Measurements from ENCODE around the gene ERF. TPM values are rescaled to one million over a fixed set of nuclear protein-coding genes. Genes with fewer than 3 reads are reported as not detected.

Gene ERF
- total and polyA plus RNA-seq, 2 of the 4 experiments (the other 2 are of a cell fraction) = 5.2 to 32.4 TPM

GRCh38 chr19:42284591-42285341 lies 29.8 kb upstream of the ERF start:
- Histone ChIP-seq H3K9ac (ENCODE audit: low read depth, low read length) (peak overlapping the region; percentile 89), H3K18ac (ENCODE audit: low read depth, low read length) (no peak overlapping the region), H3K4me3 (ENCODE audit: insufficient read depth, low read depth, low read length) (peak overlapping the region; percentile 89), H3K79me1 (ENCODE audit: low read depth in 1 of 2, low read length in 2 of 2) (peaks cover 27 to 60% of the 10 kb centered on the region in 2 experiments), H2BK15ac (ENCODE audit: low read depth, low read length) (no peak overlapping the region), H3K27me3 (ENCODE audit: control insufficient read depth, insufficient read depth, low read length) (no peaks in the 10 kb centered on the region), H3K4me2 (ENCODE audit: low read depth, low read length) (peak overlapping the region; percentile 94), H3K4me1 (ENCODE audit: control insufficient read depth, insufficient read depth, low read length) (peaks cover 39% of the 10 kb centered on the region), H3K23ac (ENCODE audit: low read depth, low read length) (peak overlapping the region; percentile 68), H4K20me1 (ENCODE audit: insufficient read depth, low read length) (peaks cover 38% of the 10 kb centered on the region), H2AK9ac (replicated peaks; ENCODE audit: low read depth, low read length, poor library complexity) (peak overlapping the region; percentile 98), H4K91ac (ENCODE audit: insufficient read depth, low read depth, low read length) (peak overlapping the region; percentile 8; the same call in 1 of the 2 replicates), H3K14ac (replicated peaks; ENCODE audit: low read depth, low read length) (peak overlapping the region; percentile 81), H3K56ac (ENCODE audit: extremely low read depth, insufficient read depth, low read length) (no peak overlapping the region; the same call in none of the 2 replicates), H4K5ac (ENCODE audit: low read depth, low read length) (no peak overlapping the region), H3K9me3 (ENCODE audit: control insufficient read depth, insufficient read depth, low read length) (no peaks in the 10 kb centered on the region), H3K9me1 (ENCODE audit: insufficient read depth, low read length) (peaks cover 16% of the 10 kb centered on the region), H3K36me3 (ENCODE audit: control insufficient read depth, insufficient read depth, low read length) (peaks cover 29% of the 10 kb centered on the region), H2BK5ac (ENCODE audit: low read depth, low read length, poor library complexity, severe bottlenecking) (peak overlapping the region; percentile 16), H2BK120ac (ENCODE audit: low read depth, low read length) (no peak overlapping the region), H3K4ac (ENCODE audit: low read depth, low read length) (peak overlapping the region; percentile 44), H4K8ac (ENCODE audit: low read depth in 2 of 2, low read length in 2 of 2) (peak overlapping the region in 1 of 2 experiments; percentile 15; a peak in 1 of 4 replicates), H2BK20ac (ENCODE audit: low read depth, low read length) (no peak overlapping the region), H3K27ac (ENCODE audit: insufficient read depth, low read length) (peak overlapping the region; percentile 70), H2AK5ac (ENCODE audit: low read depth, low read length) (peak overlapping the region; percentile 90), H2AFZ (replicated peaks; ENCODE audit: low read length, poor library complexity) (peak overlapping the region; percentile 76)
- dilution Hi-C loops (cut with HindIII; ENCODE audit: low sequenced_read_pairs, unreplicated experiment) = no loop called here
- intact Hi-C loops (cut with micrococcal nuclease) = no loop called here
- POLR2A ChIA-PET (ENCODE audit: unreplicated experiment) = no interaction called here
- in situ Hi-C loops (cut with MboI; ENCODE audit: low sequenced_read_pairs) = no loop called here
- BruUV-seq (replicated peaks) = no TSS peak
- DNase-seq (no peak), ATAC-seq (ENCODE audit: low read depth) (peak; percentile 0; the same call in 1 of the 2 replicates)
- 0% methylated on average over 20 of the region's 41 CpGs; no CpG with 5 or more reads in 1 of the 2 experiments for WGBS, 2 experiments (ENCODE audit: extremely low coverage in 2 of 2, insufficient read length in 1 of 2)
- TF ChIP-seq CHD1 (IDR thresholded peaks at IDR 0.05; ENCODE audit: low read depth, low read length) (no peak), RFX5 (IDR thresholded peaks at IDR 0.05; ENCODE audit: low read depth, low read length) (no peak), MXI1 (IDR thresholded peaks at IDR 0.05; ENCODE audit: borderline replicate concordance, low read depth, low read length) (no peak), RCOR1 (IDR thresholded peaks at IDR 0.05; ENCODE audit: insufficient replicate concordance, low read length) (no peak), MAZ (IDR thresholded peaks at IDR 0.05; ENCODE audit: borderline replicate concordance, low read depth, low read length) (no peak), MAFK (IDR thresholded peaks at IDR 0.05; ENCODE audit: low read depth, low read length) (no peak), RAD21 (IDR thresholded peaks at IDR 0.05; ENCODE audit: low read length) (no peak), POLR2A (IDR thresholded peaks at IDR 0.05; ENCODE audit: low read depth, low read length) (no peak), ELK1 (IDR thresholded peaks at IDR 0.05; ENCODE audit: borderline replicate concordance, low read depth, low read length) (no peak), CTCF (conservative IDR thresholded peaks at IDR 0.05; ENCODE audit: low read depth, low read length) (no peak), SMC3 (IDR thresholded peaks at IDR 0.05; ENCODE audit: low read depth, low read length) (no peak), USF2 (IDR thresholded peaks at IDR 0.05; ENCODE audit: low read depth, low read length) (no peak), CEBPB (IDR thresholded peaks at IDR 0.05; ENCODE audit: low read depth, low read length) (no peak), FOS (IDR thresholded peaks at IDR 0.05; ENCODE audit: low read depth, low read length) (no peak), BHLHE40 (IDR thresholded peaks at IDR 0.05; ENCODE audit: low read depth, low read length) (no peak)
- CTCF ChIA-PET = interaction anchor here (0.7 kb wide), 1 partner anchor 125 kb away, joined by 4 read pairs; no protein-coding TSS in a partner anchor
